ENCODE results near the gene ZNF778.
"Not testable (repeated sequence)": the region's sequence is repeated elsewhere in the genome, so short reads cannot be mapped to it uniquely, and the experiment has no call there.

The ZNF778 gene

GRCh38 chr16:89246903-89247733, 29.6 kb downstream of the ZNF778 start:
- POLR2A ChIA-PET = interaction anchor here (1.2 kb wide), 1 partner anchor 11 kb away, joined by 3 read pairs; no protein-coding TSS in a partner anchor
- peak overlapping the region; percentile 58 for H3K4me3 ChIP-seq (ENCODE audit: low read depth, low read length)
- DNase-seq (ENCODE audit: low read depth, low spot score) = no peak
- no peak for TF ChIP-seq CTCF (IDR thresholded peaks at IDR 0.05; ENCODE audit: insufficient read depth, low read length, missing control alignments)
- CTCF ChIA-PET = interaction anchor here (0.9 to 2.5 kb wide), 3 partner anchors 42 to 310 kb away, joined by 3 to 8 read pairs (median 4); no protein-coding TSS in a partner anchor

- POLR2A ChIA-PET; DNase-seq (ENCODE audit: low read depth, low spot score): not testable (repeated sequence)
- CTCF ChIA-PET = interaction anchor here (0.9 to 2.5 kb wide), 2 partner anchors 42 to 261 kb away, joined by 4 to 8 read pairs; no protein-coding TSS in a partner anchor
- H3K4me3 ChIP-seq (ENCODE audit: low read depth, low read length) = peak overlapping the region; percentile 50
Measured at GRCh38 chr16:89247734-89248075, 30.2 kb downstream of the ZNF778 start.

GRCh38 chr16:89248196-89248982, 30.9 kb downstream of the ZNF778 start:
- TF ChIP-seq CTCF (IDR thresholded peaks at IDR 0.05; ENCODE audit: insufficient read depth, low read length, missing control alignments) = no peak
- ChIA-PET CTCF (interaction anchor here (2.5 kb wide), 1 partner anchor 41 kb away, joined by 8 read pairs; no protein-coding TSS in a partner anchor), POLR2A (no interaction called here)
- no peak for DNase-seq (ENCODE audit: low read depth, low spot score)
- no peak overlapping the region; the same call in 1 of the 2 replicates for H3K4me3 ChIP-seq (ENCODE audit: low read depth, low read length)

GRCh38 chr16:89253548-89254287, 36.2 kb downstream of the ZNF778 start:
- no peak overlapping the region for H3K4me3 ChIP-seq (ENCODE audit: low read depth, low read length)
- DNase-seq (ENCODE audit: low read depth, low spot score) = no peak
- ChIA-PET POLR2A (interaction anchor here (0.7 kb wide), 1 partner anchor 720 kb away, joined by 4 read pairs; no protein-coding TSS in a partner anchor), CTCF (interaction anchor here (1.2 kb wide), 1 partner anchor 35 kb away, joined by 4 read pairs; no protein-coding TSS in a partner anchor)
- TF ChIP-seq CTCF (IDR thresholded peaks at IDR 0.05; ENCODE audit: insufficient read depth, low read length, missing control alignments) = no peak

GRCh38 chr16:89256651-89257254, 39.2 kb downstream of the ZNF778 start:
- TF ChIP-seq CTCF (IDR thresholded peaks at IDR 0.05; ENCODE audit: insufficient read depth, low read length, missing control alignments) = no peak
- DNase-seq (ENCODE audit: low read depth, low spot score) = no peak
- CTCF ChIA-PET = no interaction called here
- POLR2A ChIA-PET = no interaction called here
- peak overlapping the region; percentile 49 for H3K4me3 ChIP-seq (ENCODE audit: low read depth, low read length)

GRCh38 chr16:89257281-89257731, 39.8 kb downstream of the ZNF778 start:
- CTCF ChIA-PET = no interaction called here
- H3K4me3 ChIP-seq (ENCODE audit: low read depth, low read length) = peak overlapping the region; percentile 49
- DNase-seq (ENCODE audit: low read depth, low spot score) = no peak
- TF ChIP-seq CTCF (IDR thresholded peaks at IDR 0.05; ENCODE audit: insufficient read depth, low read length, missing control alignments) = peak; percentile 4
- POLR2A ChIA-PET = no interaction called here
